Hepatocyte (in vitro differentiated cells): Measurements from ENCODE around the gene ARMC7. TPM values are rescaled to one million over a fixed set of nuclear protein-coding genes. Genes with fewer than 3 reads are reported as not detected.

Experiments
- DNase-seq: peaks from one replicate; pipeline ENCODE4 v3.0.0-alpha.2; 2016; ENCODE audit warnings: low spot score
- H2AFZ ChIP-seq: fragments of 200-600 bp; sonication (generic); 2 replicates; pipeline ENCODE4 v1.6.0; 2016; ENCODE audit warnings: antibody characterized with exemption, mild to moderate bottlenecking
- H3K27ac ChIP-seq: fragments of 200-600 bp; sonication (generic); 2 replicates; pipeline ENCODE4 v1.5.1; 2016; ENCODE audit warnings: mild to moderate bottlenecking
- H3K27me3 ChIP-seq: fragments of 200-600 bp; sonication (generic); 2 replicates; pipeline ENCODE4 v1.6.1; 2016
- H3K36me3 ChIP-seq: fragments of 200-600 bp; sonication (generic); replicated peaks from 2 replicates; pipeline ENCODE4 v1.5.1; 2016; ENCODE audit warnings: low read depth; ENCODE audit not compliant: insufficient read depth
- H3K4me1 ChIP-seq: fragments of 200-600 bp; sonication (generic); 2 replicates; pipeline ENCODE4 v1.5.1; 2016; ENCODE audit warnings: mild to moderate bottlenecking, moderate library complexity; ENCODE audit not compliant: insufficient read depth
- H3K4me2 ChIP-seq: fragments of 200-600 bp; sonication (generic); 2 replicates; pipeline ENCODE4 v1.6.0; 2016
- H3K4me3 ChIP-seq: fragments of 200-600 bp; sonication (generic); 2 replicates; pipeline ENCODE4 v1.5.1; 2016; ENCODE audit warnings: mild to moderate bottlenecking
- H3K79me2 ChIP-seq: fragments of 200-600 bp; sonication (generic); 2 replicates; pipeline ENCODE4 v1.6.0; 2017; ENCODE audit warnings: mild to moderate bottlenecking
- H3K9me2 ChIP-seq: fragments of 200-600 bp; sonication (generic); replicated peaks from 2 replicates; pipeline ENCODE4 v1.6.0; 2017; ENCODE audit warnings: mild to moderate bottlenecking; ENCODE audit not compliant: insufficient read depth
- H3K9me3 ChIP-seq: fragments of 200-600 bp; sonication (generic); 2 replicates; pipeline ENCODE4 v1.5.1; 2016; ENCODE audit warnings: low read depth, mild to moderate bottlenecking
- H4K20me1 ChIP-seq: fragments of 200-600 bp; sonication (generic); 2 replicates; pipeline ENCODE4 v1.6.0; 2016; ENCODE audit warnings: mild to moderate bottlenecking; ENCODE audit not compliant: insufficient read depth, poor library complexity, severe bottlenecking
- CTCF ChIP-seq: fragments of 200-600 bp; sonication (generic); IDR thresholded peaks from 2 replicates; pipeline ENCODE4 v1.5.1; 2016; ENCODE audit warnings: antibody characterized with exemption, mild to moderate bottlenecking; ENCODE audit not compliant: poor library complexity
- EZH2 ChIP-seq: fragments of 200-600 bp; sonication (generic); IDR thresholded peaks from 2 replicates; pipeline ENCODE4 v1.6.1; 2016; ENCODE audit warnings: antibody characterized with exemption, mild to moderate bottlenecking, borderline replicate concordance
- EZH2phosphoT487 ChIP-seq: fragments of 200-600 bp; sonication (generic); IDR thresholded peaks from one replicate; pipeline ENCODE4 v1.6.1; 2018; ENCODE audit warnings: antibody characterized with exemption, mild to moderate bottlenecking, low read depth, moderate library complexity; ENCODE audit not compliant: unreplicated experiment, severe bottlenecking
- WGBS: methylation state at CpG from one replicate; pipeline ENCODE4 v1.1.6; 2016; ENCODE audit warnings: low lambda C conversion rate; ENCODE audit errors: missing lambda C conversion rate; 5-methylcytosine and 5-hydroxymethylcytosine counted together
- polyA plus RNA-seq: library from polyadenylated mRNA; unstranded; fragments of >200 nt; fragmentation: Nextera tagmentation; extraction: Ambion mirVana; gene quantifications from 2 replicates; pipeline ENCODE4 v1.2.1, GENCODE V29; 2016
- total RNA-seq: library from RNA; depleted of rRNA; stranded (reverse); fragments of >200 nt; gene quantifications from 2 replicates; pipeline ENCODE4 v1.2.3, GENCODE V29; 2014

The ARMC7 gene
- total and polyA plus RNA-seq, 2 experiments from 2014 or later = 3.5 to 4.0 TPM

DNA sequence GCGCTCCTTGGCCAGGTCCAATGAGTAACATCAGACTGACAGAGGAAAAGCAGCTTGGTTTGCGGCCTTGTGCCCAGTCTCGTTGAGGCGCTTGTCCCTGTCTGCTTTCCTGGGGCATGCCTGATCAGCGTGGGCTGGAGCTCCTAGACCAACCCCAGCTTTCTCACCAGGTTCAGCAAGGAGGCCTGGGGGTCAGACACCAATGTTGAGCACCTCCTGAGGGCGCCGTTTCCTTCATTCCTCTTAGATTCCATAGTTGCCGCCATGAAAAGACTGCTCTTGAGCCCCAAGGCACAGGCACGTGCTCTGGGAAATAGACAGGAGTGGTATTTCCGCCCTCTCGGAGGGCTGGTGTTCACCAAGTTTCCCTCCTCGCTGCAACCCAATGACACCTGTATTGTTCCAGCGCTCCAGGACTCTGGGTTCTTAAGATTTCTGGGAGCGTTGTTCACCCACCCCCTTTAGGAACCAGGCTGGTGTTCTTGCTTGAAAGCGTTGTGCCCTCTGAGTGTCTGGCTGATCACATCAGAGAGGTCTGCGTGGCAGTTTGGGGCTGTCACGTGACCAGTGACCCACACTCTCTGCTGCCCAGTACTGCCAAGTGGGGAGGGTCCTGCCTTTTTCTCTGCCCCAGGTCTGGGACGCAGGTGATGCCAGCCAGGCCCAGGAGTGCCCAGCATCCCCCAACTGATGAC is 44.8 kb upstream of the ARMC7 start:
- Histone ChIP-seq H3K9me3 (no peaks in the 10 kb centered on the region), H3K36me3 (no peaks in the 10 kb centered on the region), H3K27me3 (no peaks in the 10 kb centered on the region), H3K27ac (peak overlapping the region; percentile 16), H3K4me3 (no peak overlapping the region), H3K4me2 (no peak overlapping the region), H3K9me2 (no peaks in the 10 kb centered on the region), H3K79me2 (peaks cover 6% of the 10 kb centered on the region), H2AFZ (no peak overlapping the region), H4K20me1 (no peaks in the 10 kb centered on the region), H3K4me1 (no peaks in the 10 kb centered on the region)
- DNase-seq = no peak
- WGBS = 95% methylated on average over 18 of the region's 18 CpGs
- no peak for TF ChIP-seq EZH2phosphoT487
- no peak for TF ChIP-seq EZH2
- no peak for TF ChIP-seq CTCF

DNA sequence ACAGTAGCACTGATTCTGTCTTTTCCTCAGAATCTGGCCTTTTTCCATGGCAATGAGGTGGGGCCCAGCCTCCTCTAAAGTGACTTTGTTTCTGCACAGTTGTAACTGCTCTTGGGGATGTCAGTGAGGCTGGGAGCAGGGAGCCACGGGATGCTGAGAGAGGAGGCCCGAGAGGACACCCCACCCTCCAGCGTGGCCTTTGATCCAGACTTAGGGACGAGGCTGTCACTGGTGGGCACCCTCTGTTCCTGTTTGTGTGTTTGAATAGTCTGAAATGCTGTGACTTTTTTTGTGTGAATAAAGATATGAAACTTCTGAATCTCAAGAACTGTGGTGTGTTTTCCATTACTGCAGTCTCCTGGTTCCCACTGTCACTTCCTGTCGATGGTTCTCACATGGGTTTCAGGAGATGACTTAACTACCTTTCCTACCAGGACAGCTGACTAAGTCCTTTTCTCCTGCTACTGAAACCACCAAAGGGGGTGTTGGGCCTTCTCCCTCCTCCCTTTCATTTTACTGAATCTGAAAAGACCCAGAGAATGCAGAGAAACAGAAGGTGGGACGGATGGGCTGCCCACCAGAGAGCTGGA is 44.1 kb upstream of the ARMC7 start:
- H3K79me2 ChIP-seq = peaks cover 4% of the 10 kb centered on the region
- DNase-seq = no peak
- no peak overlapping the region for H3K4me3 ChIP-seq
- no peaks in the 10 kb centered on the region for H3K9me3 ChIP-seq
- no peaks in the 10 kb centered on the region for H4K20me1 ChIP-seq
- no peak overlapping the region for H3K4me2 ChIP-seq
- no peaks in the 10 kb centered on the region for H3K4me1 ChIP-seq
- no peaks in the 10 kb centered on the region for H3K9me2 ChIP-seq
- H2AFZ ChIP-seq = no peak overlapping the region
- H3K27me3 ChIP-seq = no peaks in the 10 kb centered on the region
- no peak for TF ChIP-seq CTCF
- no peak for TF ChIP-seq EZH2
- no peak for TF ChIP-seq EZH2phosphoT487
- H3K36me3 ChIP-seq = no peaks in the 10 kb centered on the region
- H3K27ac ChIP-seq = peak overlapping the region; percentile 16
- 92% methylated on average over 6 of the region's 6 CpGs for WGBS

DNA sequence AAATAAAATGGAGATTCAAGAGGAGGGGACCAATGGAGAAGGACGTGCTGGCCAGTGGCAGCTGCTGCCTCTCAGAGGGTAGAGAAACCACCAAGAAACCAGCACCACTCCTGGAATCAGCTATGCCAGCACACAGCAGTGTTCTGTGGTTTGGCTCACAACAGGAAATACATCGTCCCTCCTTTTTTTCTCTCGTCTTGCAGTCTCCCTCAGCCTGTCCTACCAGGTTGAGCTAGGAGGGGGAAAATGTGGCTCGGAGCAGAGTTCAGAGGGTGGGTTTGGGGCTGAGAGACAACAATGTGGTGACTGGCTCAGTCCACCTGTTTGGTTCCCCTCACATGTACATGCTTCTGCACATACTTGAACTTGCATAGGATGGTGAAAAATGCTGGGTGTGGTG is 41.9 kb upstream of the ARMC7 start:
- H3K79me2 ChIP-seq = no peaks in the 10 kb centered on the region

More for the DNA sequence above, 41.9 kb upstream of the ARMC7 start:
- no peak for TF ChIP-seq EZH2
- TF ChIP-seq CTCF = no peak
- Histone ChIP-seq H3K4me2 (no peak overlapping the region), H2AFZ (no peak overlapping the region), H3K4me3 (no peak overlapping the region), H3K9me3 (no peaks in the 10 kb centered on the region), H3K27me3 (no peaks in the 10 kb centered on the region), H3K36me3 (no peaks in the 10 kb centered on the region), H4K20me1 (no peaks in the 10 kb centered on the region), H3K4me1 (no peaks in the 10 kb centered on the region), H3K9me2 (no peaks in the 10 kb centered on the region), H3K27ac (no peak overlapping the region)
- no peak for DNase-seq
- 63% methylated on average over 4 of the region's 4 CpGs for WGBS
